Liver (tissue), 9 donors: ENCODE results near the gene NDC80. TPM values are rescaled to one million over a fixed set of nuclear protein-coding genes. Genes with fewer than 3 reads are reported as not detected.

ENCODE experiments used
- DNase-seq: peaks from one replicate; pipeline ENCODE4 v3.0.0-alpha.2; 2017; ENCODE audit warnings: low spot score
- H3K27ac ChIP-seq, 2 donors: one replicate each; pipeline ENCODE4 v1.7.0; 2013; ENCODE audit warnings: inconsistent platforms in 2 of 2, low read length in 2 of 2, control low read depth in 1 of 2, low read depth in 1 of 2, mild to moderate bottlenecking in 1 of 2
- H3K27me3 ChIP-seq, 4 donors: one replicate each; pipeline versions ENCODE4 v1.6.1 to v1.7.0; 2013; ENCODE audit warnings: low read length in 3 of 4, inconsistent platforms in 1 of 4, mild to moderate bottlenecking in 1 of 4, moderate library complexity in 1 of 4; ENCODE audit not compliant: control insufficient read depth in 4 of 4, insufficient read depth in 4 of 4
- H3K36me3 ChIP-seq, 4 donors: one replicate each; pipeline versions ENCODE4 v1.6.1 to v1.7.0; 2013; ENCODE audit warnings: low read length in 3 of 4, mild to moderate bottlenecking in 3 of 4, low read depth in 1 of 4, moderate library complexity in 1 of 4; ENCODE audit not compliant: control insufficient read depth in 4 of 4, insufficient read depth in 3 of 4
- H3K4me1 ChIP-seq, 4 donors: one replicate each; pipeline versions ENCODE4 v1.6.1 to v1.7.0; 2013; ENCODE audit warnings: low read length in 3 of 4, mild to moderate bottlenecking in 3 of 4, moderate library complexity in 1 of 4; ENCODE audit not compliant: control insufficient read depth in 4 of 4, insufficient read depth in 4 of 4
- H3K4me3 ChIP-seq, 3 donors: one replicate each; pipeline versions ENCODE4 v1.6.1 to v1.7.0; 2013; ENCODE audit warnings: low read length in 3 of 3, control low read depth in 1 of 3, low read depth in 1 of 3, mild to moderate bottlenecking in 1 of 3
- H3K9ac ChIP-seq, 2 donors: one replicate each; pipeline ENCODE4 v1.7.0; 2013; ENCODE audit warnings: low read length in 2 of 2, mild to moderate bottlenecking in 2 of 2, moderate library complexity in 2 of 2, control low read depth in 1 of 2, low read depth in 1 of 2
- H3K9me3 ChIP-seq, 4 donors: one replicate each; pipeline versions ENCODE4 v1.6.1 to v1.7.0; 2013; ENCODE audit warnings: low read length in 3 of 4; ENCODE audit not compliant: control insufficient read depth in 4 of 4
- EGR1 ChIP-seq, 2 donors: IDR thresholded peaks; 2 replicates each; pipeline ENCODE4 v1.6.1; 2016 to 2018; ENCODE audit warnings: antibody characterized with exemption in 2 of 2, low read depth in 2 of 2
- FOXA2 ChIP-seq: IDR thresholded peaks from 2 replicates; pipeline ENCODE4 v1.6.1; 2016; ENCODE audit warnings: antibody characterized with exemption
- GABPA ChIP-seq, 2 donors: IDR thresholded peaks in 1 of 2; conservative IDR thresholded peaks in 1 of 2; 2 replicates each; pipeline ENCODE4 v1.6.1; 2016; ENCODE audit warnings: antibody characterized with exemption in 2 of 2, mild to moderate bottlenecking in 1 of 2, moderate library complexity in 1 of 2
- HNF4A ChIP-seq, 2 donors: conservative IDR thresholded peaks; 2 replicates each; pipeline ENCODE4 v1.6.1; 2016; ENCODE audit warnings: antibody characterized with exemption in 2 of 2, mild to moderate bottlenecking in 2 of 2
- HNF4G ChIP-seq: IDR thresholded peaks from 2 replicates; pipeline ENCODE4 v1.6.1; 2016; ENCODE audit warnings: antibody characterized with exemption
- JUND ChIP-seq, 2 donors: IDR thresholded peaks; 2 replicates each; pipeline ENCODE4 v1.6.1; 2016; ENCODE audit warnings: antibody characterized with exemption in 2 of 2
- NR2F2 ChIP-seq: IDR thresholded peaks from 2 replicates; pipeline ENCODE4 v1.6.1; 2016; ENCODE audit warnings: antibody characterized with exemption
- RAD21 ChIP-seq, 2 donors: IDR thresholded peaks; 2 replicates each; pipeline ENCODE4 v1.6.1; 2016; ENCODE audit warnings: antibody characterized with exemption in 2 of 2, mild to moderate bottlenecking in 2 of 2
- RXRA ChIP-seq, 2 donors: IDR thresholded peaks; 2 replicates each; pipeline ENCODE4 v1.6.1; 2017 to 2018; ENCODE audit warnings: antibody characterized with exemption in 2 of 2, mild to moderate bottlenecking in 1 of 2
- SP1 ChIP-seq: IDR thresholded peaks from 2 replicates; pipeline ENCODE4 v1.6.1; 2018; ENCODE audit warnings: antibody characterized with exemption, mild to moderate bottlenecking
- TAF1 ChIP-seq: conservative IDR thresholded peaks from 2 replicates; pipeline ENCODE4 v1.6.1; 2016; ENCODE audit warnings: antibody characterized with exemption, mild to moderate bottlenecking
- YY1 ChIP-seq: IDR thresholded peaks from 2 replicates; pipeline ENCODE4 v1.6.1; 2016; ENCODE audit warnings: antibody characterized with exemption, mild to moderate bottlenecking
- WGBS: extraction: QIAGEN DNeasy Blood & Tissue Kit; methylation state at CpG from one replicate; pipeline ENCODE4 v1.1.7; 2013; 5-methylcytosine and 5-hydroxymethylcytosine counted together
- polyA plus RNA-seq, 2 donors: library from polyadenylated mRNA; stranded (reverse) in 1 of 2; unstranded in 1 of 2; fragments of 200-250 nt in 1 of 2; fragments of >200 nt in 1 of 2; fragmentation: Nextera tagmentation in 1 of 2; extraction: Ambion mirVana in 1 of 2; gene quantifications; one replicate each; pipeline versions ENCODE4 v1.2.1 to v1.2.3, GENCODE V29; 2013 to 2015
- total RNA-seq, 2 donors: library from RNA; depleted of rRNA; stranded (reverse); fragments of >200 nt; gene quantifications; one replicate each; pipeline ENCODE4 v1.2.3, GENCODE V29; 2014
- TF ChIP-seq, protein P1 (sequence below): IDR thresholded peaks from 2 replicates; pipeline ENCODE4 v1.6.1; 2016; ENCODE audit warnings: antibody characterized with exemption
- TF ChIP-seq, protein P2 (sequence below): IDR thresholded peaks from 2 replicates; pipeline ENCODE4 v1.6.1; 2016; ENCODE audit warnings: antibody characterized with exemption
- TF ChIP-seq, protein P3 (sequence below): IDR thresholded peaks from 2 replicates; pipeline ENCODE4 v1.6.1; 2016; ENCODE audit warnings: antibody characterized with exemption, mild to moderate bottlenecking
- TF ChIP-seq, protein P4 (sequence below): fragments of 150-350 bp; IDR thresholded peaks from 2 replicates; pipeline ENCODE4 v1.5.1; 2017; ENCODE audit warnings: improper control_type of control experiment, low read depth, low read length; ENCODE audit not compliant: missing input control
- donor health status: healthy.
- donor health status: healthy.
- donor health status: healthy.
- donor health status: healthy.
- donor health status: healthy.

NDC80 gene
- total and polyA plus RNA-seq, 4 donors, result 0.08 to 33.8 (median 1.0) TPM

DNA sequence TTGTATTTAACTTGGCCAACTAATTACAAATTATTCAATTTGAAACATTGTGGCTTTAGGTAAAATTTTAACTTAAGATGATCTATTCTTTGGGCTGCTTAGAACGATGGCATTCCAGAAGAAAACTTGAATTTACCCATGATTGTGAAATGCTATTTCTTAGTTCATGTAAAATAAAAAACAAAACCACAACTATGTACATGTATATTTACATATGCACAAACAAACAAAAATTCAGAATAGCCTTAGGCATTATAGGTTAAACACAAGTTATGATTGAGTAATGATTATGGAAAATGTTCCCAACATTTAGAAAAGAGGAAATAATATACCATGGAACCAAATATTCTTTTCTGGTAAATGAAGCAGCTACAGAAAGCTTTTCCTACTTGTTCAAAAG, 80.6 kb downstream of the NDC80 start:
- TF ChIP-seq JUND (IDR thresholded peaks at IDR 0.05), result no peak
- TF ChIP-seq TAF1, result no peak
- TF ChIP-seq, protein P1, sequence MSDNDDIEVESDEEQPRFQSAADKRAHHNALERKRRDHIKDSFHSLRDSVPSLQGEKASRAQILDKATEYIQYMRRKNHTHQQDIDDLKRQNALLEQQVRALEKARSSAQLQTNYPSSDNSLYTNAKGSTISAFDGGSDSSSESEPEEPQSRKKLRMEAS, result no peak
- Histone ChIP-seq H3K4me1 (peaks cover 0 to 2% (median under 1%) of the 10 kb centered on the region in 4 donors), H3K9ac (no peak overlapping the region), H3K36me3 (no peaks in the 10 kb centered on the region), H3K27ac (no peak overlapping the region), H3K27me3 (no peaks in the 10 kb centered on the region), H3K4me3 (no peak overlapping the region), H3K9me3 (no peaks in the 10 kb centered on the region)
- 82% methylated on average over 1 of the region's 1 CpG for WGBS
- DNase-seq, result no peak

DNA sequence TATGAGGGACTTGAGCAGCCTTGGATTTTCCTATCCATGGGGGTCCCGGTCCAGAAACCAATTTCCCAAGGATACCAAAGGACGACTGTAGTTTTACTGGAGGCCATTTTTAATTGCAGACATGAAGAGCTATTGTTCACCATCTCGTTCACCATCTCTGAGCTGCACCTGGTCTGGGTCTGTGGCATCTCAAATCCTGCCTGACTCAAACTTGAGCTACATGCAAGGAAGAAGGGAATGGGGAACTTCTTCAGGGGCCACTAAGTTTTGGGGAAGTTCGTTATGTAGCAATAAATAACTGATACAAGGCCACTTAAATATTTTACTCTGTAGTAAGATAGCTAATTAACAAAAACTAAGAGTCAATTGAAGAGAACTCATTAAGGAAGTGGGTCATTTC, 82.1 kb downstream of the NDC80 start:
- no peak overlapping the region for H3K27ac ChIP-seq
- 78% methylated on average over 4 of the region's 4 CpGs for WGBS

DNA sequence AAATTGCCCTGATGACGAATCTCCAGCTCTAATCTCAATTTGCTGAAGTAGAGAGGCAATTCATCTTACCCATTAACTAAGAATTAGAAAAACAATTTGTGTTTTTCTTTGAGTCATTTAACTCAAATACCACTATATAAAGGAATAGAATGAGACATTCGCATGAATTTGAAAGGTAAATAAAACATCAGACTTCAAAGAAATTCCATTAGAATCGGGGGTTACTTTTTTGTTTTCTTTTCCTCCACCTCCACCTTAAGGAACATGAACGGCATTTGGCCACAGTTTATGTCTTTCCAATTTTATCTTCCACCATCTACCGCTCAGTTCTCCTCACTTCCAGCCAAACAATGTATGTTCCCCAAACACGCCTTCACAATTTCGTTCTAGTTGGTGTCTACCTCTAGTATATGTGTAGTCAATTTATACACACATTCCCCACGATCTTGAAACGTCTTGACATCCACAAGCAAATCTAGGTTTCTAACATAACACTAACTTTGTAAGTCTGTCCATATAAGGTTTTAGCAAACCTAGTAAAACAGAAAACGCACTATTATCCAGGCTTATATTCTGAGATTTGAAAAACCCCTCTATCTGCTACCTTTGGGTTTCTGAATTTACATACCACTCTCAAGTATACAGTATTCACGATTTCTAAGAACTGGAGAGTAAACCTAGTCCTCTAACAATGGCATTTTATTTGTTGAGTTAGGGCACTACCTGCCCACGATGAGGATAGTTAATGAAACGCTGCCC, 83.0 kb downstream of the NDC80 start:
- no peak for DNase-seq
- 59% methylated on average over 13 of the region's 13 CpGs for WGBS
- Histone ChIP-seq H3K9me3 (no peaks in the 10 kb centered on the region), H3K27me3 (no peaks in the 10 kb centered on the region), H3K4me3 (peak overlapping the region; percentile 70 to 92 (median 88)), H3K4me1 (peaks cover 5 to 16% (median 10%) of the 10 kb centered on the region in 4 donors), H3K36me3 (no peaks in the 10 kb centered on the region), H3K27ac (peak overlapping the region; percentile 96 to 100), H3K9ac (peak overlapping the region; percentile 81 to 98)
- TF ChIP-seq TAF1 (no peak), FOXA2 (no peak), NR2F2 (no peak), JUND (IDR thresholded peaks at IDR 0.05) (no peak), RAD21 (IDR thresholded peaks at IDR 0.05) (no peak)
- TF ChIP-seq, protein P2, sequence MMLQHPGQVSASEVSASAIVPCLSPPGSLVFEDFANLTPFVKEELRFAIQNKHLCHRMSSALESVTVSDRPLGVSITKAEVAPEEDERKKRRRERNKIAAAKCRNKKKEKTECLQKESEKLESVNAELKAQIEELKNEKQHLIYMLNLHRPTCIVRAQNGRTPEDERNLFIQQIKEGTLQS, result no peak
- TF ChIP-seq, protein P3, sequence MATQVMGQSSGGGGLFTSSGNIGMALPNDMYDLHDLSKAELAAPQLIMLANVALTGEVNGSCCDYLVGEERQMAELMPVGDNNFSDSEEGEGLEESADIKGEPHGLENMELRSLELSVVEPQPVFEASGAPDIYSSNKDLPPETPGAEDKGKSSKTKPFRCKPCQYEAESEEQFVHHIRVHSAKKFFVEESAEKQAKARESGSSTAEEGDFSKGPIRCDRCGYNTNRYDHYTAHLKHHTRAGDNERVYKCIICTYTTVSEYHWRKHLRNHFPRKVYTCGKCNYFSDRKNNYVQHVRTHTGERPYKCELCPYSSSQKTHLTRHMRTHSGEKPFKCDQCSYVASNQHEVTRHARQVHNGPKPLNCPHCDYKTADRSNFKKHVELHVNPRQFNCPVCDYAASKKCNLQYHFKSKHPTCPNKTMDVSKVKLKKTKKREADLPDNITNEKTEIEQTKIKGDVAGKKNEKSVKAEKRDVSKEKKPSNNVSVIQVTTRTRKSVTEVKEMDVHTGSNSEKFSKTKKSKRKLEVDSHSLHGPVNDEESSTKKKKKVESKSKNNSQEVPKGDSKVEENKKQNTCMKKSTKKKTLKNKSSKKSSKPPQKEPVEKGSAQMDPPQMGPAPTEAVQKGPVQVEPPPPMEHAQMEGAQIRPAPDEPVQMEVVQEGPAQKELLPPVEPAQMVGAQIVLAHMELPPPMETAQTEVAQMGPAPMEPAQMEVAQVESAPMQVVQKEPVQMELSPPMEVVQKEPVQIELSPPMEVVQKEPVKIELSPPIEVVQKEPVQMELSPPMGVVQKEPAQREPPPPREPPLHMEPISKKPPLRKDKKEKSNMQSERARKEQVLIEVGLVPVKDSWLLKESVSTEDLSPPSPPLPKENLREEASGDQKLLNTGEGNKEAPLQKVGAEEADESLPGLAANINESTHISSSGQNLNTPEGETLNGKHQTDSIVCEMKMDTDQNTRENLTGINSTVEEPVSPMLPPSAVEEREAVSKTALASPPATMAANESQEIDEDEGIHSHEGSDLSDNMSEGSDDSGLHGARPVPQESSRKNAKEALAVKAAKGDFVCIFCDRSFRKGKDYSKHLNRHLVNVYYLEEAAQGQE, result no peak

More for the DNA sequence above, 82.1 kb downstream of the NDC80 start:
- Histone ChIP-seq H3K9ac (no peak overlapping the region), H3K4me3 (no peak overlapping the region), H3K27me3 (no peaks in the 10 kb centered on the region), H3K36me3 (no peaks in the 10 kb centered on the region), H3K4me1 (peaks cover 2 to 16% (median 9%) of the 10 kb centered on the region in 4 donors), H3K9me3 (no peaks in the 10 kb centered on the region)
- TF ChIP-seq, protein P4, sequence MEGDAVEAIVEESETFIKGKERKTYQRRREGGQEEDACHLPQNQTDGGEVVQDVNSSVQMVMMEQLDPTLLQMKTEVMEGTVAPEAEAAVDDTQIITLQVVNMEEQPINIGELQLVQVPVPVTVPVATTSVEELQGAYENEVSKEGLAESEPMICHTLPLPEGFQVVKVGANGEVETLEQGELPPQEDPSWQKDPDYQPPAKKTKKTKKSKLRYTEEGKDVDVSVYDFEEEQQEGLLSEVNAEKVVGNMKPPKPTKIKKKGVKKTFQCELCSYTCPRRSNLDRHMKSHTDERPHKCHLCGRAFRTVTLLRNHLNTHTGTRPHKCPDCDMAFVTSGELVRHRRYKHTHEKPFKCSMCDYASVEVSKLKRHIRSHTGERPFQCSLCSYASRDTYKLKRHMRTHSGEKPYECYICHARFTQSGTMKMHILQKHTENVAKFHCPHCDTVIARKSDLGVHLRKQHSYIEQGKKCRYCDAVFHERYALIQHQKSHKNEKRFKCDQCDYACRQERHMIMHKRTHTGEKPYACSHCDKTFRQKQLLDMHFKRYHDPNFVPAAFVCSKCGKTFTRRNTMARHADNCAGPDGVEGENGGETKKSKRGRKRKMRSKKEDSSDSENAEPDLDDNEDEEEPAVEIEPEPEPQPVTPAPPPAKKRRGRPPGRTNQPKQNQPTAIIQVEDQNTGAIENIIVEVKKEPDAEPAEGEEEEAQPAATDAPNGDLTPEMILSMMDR, result no peak
- TF ChIP-seq HNF4G (no peak), EGR1 (IDR thresholded peaks at IDR 0.05; ENCODE audit: low read depth in 2 of 2) (no peak), NR2F2 (no peak), RXRA (IDR thresholded peaks at IDR 0.05) (no peak), YY1 (no peak), HNF4A (conservative IDR thresholded peaks at IDR 0.05) (no peak), SP1 (no peak), GABPA (IDR thresholded peaks at IDR 0.05 in 1 of 2, conservative IDR thresholded peaks at IDR 0.05 in 1 of 2) (no peak), RAD21 (IDR thresholded peaks at IDR 0.05) (no peak)
- TF ChIP-seq, protein P1, result no peak
- DNase-seq, result no peak
